ENCODE measurements around the gene OR10A3.
A peak's percentile ranks its signal among the peaks of the same experiment; 100 is the strongest.
"Not testable (repeated sequence)": the region's sequence is repeated elsewhere in the genome, so short reads cannot be mapped to it uniquely, and the experiment has no call there.

The OR10A3 gene, protein sequence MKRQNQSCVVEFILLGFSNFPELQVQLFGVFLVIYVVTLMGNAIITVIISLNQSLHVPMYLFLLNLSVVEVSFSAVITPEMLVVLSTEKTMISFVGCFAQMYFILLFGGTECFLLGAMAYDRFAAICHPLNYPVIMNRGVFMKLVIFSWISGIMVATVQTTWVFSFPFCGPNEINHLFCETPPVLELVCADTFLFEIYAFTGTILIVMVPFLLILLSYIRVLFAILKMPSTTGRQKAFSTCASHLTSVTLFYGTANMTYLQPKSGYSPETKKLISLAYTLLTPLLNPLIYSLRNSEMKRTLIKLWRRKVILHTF

DNA sequence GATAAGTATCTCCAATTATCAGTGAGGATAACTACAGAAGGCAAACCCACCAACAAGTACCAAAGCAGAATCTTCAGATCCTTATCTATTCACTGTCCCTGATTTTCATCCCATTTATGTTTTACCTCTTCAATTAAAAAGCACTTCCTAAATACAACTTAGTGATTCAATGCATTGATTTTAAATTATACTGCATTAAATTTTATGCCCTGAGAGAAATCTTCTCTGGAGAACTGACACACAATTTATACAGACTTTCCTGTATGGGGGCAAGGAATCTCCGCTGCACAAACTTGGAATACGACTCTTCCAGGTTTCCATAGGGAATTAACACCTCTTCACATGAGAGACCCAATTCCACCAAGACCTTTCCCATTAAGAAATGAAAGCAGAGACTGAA is at the start of gene OR10A3:
Gene OR10A3 (minus strand): TSS at position 101 of the 400 bp plus-strand sequence. CDS start 2,188 bp downstream, outside the sequence.
- no peak for DNase-seq

DNA sequence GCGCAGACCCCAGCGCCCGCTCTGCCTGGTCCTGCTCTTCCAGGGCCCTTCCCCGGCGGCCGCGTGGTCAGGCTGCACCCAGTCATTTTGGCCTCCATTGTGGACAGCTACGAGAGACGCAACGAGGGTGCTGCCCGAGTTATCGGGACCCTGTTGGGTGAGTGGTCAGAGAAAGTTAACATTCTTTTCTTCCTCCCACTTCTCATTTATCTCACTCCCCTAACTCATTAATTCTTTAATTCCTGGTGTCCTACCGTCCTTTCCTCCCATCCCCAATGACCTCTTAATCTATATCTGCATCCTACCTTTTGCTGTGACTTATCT is 46.0 kb upstream of the OR10A3 start:
- not testable (repeated sequence) for DNase-seq

- peak; percentile 96 for DNase-seq
Observed at GRCh38 chr11:7986768-7987559, 45.5 kb upstream of the OR10A3 start, which contains the start of gene EIF3F. EIF3F (plus strand) TSS chr11:7987337; CDS start chr11:7987353, 16 bp downstream.

GRCh38 chr11:7983832-7984590 is 42.5 kb upstream of the OR10A3 start:
- no peak for DNase-seq

DNA sequence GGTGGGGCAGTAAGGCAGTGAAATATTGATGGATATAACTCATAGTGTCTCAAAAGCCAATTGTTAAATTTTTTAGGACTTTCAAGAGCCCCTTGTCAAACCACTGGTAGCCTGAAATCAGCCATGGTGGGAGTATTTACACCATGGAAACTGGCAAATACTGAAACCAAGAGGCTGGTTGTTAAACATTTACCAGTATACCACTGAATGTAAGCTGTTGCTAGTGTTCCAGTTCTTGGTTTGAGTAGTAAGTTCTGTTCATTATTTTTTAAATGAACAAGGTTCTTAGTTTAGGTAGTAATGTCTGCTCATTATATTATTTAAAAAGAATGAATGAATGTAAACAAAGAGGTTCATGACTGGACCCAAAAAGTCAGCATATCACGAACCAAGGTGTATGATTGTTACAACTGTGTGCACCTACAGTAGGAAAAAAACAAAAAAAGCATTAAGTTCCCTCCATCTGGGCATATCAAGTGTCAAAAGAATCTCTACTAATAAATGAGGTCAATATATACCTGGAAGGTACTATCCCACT is 41.1 kb upstream of the OR10A3 start:
- DNase-seq = no peak

DNA sequence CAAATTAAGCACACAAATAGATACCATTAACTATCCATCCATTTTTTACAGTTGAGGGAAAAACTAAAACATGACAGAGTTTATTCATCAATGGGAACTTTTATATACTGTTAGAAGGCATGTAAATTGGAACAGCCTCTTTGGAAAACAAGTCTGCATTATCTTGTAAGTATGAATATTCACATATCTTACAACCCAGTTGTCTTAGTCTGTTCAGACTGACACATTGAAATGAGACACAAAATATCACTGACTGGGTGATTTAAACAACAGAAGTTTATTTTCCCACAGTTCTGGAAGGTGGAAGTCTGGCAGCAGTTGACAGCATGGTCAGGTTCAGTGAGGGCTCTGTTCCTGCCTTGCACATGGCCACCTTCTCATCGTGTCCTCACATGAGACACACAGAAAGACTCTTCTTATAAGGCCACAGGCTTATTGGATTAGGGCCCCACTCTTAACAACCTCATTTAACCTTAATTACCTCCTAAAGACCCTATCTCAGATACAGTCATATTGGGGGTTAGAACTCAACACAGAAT is 40.2 kb upstream of the OR10A3 start:
- DNase-seq = no peak

GRCh38 chr11:7977232-7977917 is 35.9 kb upstream of the OR10A3 start:
- DNase-seq = peak; percentile 78

GRCh38 chr11:7974668-7975067 is 33.2 kb upstream of the OR10A3 start:
- DNase-seq = no peak

DNA sequence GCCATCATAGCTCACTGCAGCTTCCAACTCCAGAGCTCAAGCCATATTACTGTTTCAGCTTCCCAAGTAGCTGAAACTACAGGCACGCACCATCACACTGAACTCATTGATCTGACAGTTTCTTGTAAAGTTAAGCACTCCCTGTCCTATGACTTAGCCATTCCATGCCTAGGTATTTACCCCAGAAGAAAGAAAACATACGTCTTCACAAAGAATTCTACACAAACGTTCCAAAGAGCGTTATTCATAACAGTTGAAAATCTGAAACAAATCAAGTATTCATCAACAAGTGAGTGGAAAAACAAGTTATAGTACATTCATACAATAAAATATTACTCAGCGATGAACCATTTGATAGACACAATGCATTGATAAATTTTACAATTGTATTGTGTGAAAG is 31.5 kb upstream of the OR10A3 start:
- no peak for DNase-seq

GRCh38 chr11:7971846-7972245 is 30.3 kb upstream of the OR10A3 start:
- no peak for DNase-seq

GRCh38 chr11:7969756-7970646 is 28.5 kb upstream of the OR10A3 start:
- DNase-seq = no peak

GRCh38 chr11:7968686-7969085 is 27.2 kb upstream of the OR10A3 start:
- DNase-seq = no peak

DNA sequence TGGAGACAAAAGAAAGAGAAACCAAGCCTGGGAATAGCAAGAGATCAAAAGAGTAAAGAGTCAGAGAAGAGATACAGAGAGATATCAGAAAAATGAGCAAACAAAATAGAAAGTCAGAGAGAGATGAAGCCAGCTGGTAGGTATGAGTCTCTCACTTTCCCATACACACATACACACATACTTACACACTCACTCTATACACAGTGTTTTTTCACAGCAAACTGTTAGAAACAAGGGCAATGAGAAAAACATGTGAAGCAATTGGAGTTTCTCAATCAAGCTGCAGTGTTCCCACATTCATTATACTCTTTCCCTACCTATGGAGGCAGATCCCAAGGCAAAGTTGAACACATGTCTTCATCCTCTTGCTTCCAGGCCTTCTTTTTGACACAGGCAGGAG is 26.3 kb upstream of the OR10A3 start:
- no peak for DNase-seq

GRCh38 chr11:7967097-7967496 is 25.6 kb upstream of the OR10A3 start:
- no peak for DNase-seq

DNA sequence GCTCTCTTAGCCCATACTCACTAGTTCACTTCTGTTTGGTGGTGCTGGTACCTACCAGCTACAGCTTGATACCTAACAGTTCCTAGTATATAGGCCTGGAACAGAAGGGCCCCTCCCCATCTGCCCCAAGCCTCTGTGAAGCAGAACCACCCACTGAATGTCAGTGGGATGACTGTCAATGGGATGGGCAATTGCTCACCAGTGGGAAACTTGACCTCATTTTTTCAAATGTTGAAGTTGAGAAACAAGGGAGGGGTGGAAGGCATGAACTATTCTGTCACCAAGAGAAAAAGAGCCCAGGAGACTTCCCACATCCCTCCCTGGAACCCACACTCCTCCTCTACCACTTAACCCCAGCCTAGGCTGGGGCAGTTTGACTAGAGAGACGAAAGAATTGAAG is 23.9 kb upstream of the OR10A3 start, which contains the start of gene NLRP10:
Gene NLRP10 (minus strand): TSS at position 62 of the 400 bp plus-strand sequence. CDS start 1,952 bp downstream, outside the sequence.
- peak; percentile 2 for DNase-seq

DNA sequence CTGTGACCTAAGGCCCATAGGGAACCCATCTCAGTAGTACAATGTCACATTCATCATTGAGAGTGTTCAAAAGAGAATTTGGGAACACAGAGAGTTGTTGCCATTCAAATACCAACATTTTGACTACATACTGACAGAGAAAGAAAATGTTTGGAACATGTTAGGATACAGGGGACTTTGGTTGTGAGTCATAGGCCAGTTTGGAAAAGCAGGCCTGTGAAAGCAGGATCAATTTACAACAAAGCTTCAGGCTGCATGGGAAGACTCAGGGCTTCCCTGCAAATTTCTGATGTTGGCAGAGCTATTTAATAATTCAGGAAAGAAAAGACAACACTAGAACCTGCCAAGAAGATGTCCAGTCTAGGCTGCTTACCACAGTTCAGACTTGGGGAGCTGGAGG is 23.4 kb upstream of the OR10A3 start:
- DNase-seq = no peak

DNA sequence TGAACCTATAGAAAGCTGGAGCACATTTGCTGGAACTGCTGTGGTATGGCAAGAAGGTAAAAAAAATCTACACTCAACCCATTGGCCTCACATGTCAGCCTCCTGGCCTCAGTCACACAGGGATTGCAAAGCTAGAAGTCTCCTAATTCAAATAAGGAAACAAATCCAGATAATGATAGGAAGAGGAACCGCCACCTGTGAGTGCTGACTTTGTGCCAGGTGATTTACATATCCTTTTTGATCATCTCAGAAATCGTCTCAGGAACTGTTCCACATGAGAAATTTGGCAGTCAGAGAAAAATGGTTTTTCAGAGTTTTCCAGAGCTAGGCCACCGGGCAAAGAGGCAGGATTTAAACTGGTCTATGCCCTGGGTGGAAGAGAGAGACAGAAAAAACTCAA is 22.8 kb upstream of the OR10A3 start:
- DNase-seq = no peak

- DNase-seq = no peak
Observed at GRCh38 chr11:7955191-7955590, 13.7 kb upstream of the OR10A3 start.

DNA sequence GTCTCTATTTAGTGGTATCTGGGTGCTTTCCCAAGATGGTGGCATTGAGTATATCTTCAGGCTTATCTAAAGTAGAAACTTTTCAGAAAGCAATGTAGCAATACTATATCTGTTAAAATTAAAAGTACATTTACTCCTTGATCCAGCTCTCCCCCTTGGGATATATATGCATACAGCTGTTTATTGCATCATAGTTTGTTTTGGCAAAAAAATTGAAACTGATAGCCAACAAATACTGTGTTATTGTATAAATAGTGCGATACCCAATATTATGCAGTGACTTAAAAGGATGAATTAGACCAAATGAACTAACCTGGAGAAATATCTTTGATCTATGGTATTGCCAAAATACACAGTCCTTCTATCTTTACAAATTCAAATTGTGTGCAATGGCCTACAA is 8.4 kb upstream of the OR10A3 start:
- DNase-seq = no peak

- no peak for DNase-seq
Observed at GRCh38 chr11:7944123-7944522, 2.6 kb upstream of the OR10A3 start.

GRCh38 chr11:7941146-7941545 is 362 bp downstream of the OR10A3 start:
- DNase-seq = no peak
